ENCODE measurements around the gene SLC30A1. TPM values are rescaled to one million over a fixed set of nuclear protein-coding genes. Genes with fewer than 3 reads are reported as not detected.
"Not testable (repeated sequence)": the region's sequence is repeated elsewhere in the genome, so short reads cannot be mapped to it uniquely, and the experiment has no call there.

SLC30A1 gene
- total and polyA plus RNA-seq, 7 donors, result 4.2 to 11.8 (median 7.9) TPM

- peaks cover 0 to 55% (median 41%) of the 10 kb centered on the region in 4 donors for H3K4me1 ChIP-seq
These were observed 2.2 kb downstream of the SLC30A1 start for GRCh38 chr1:211576717-211577116.

GRCh38 chr1:211574705-211575104 lies 4.3 kb downstream of the SLC30A1 start:
- Histone ChIP-seq H3K27ac (no peak overlapping the region), H3K9me3 (no peaks in the 10 kb centered on the region), H3K27me3 (no peaks in the 10 kb centered on the region), H3K4me1 (peaks cover 0 to 41% (median 27%) of the 10 kb centered on the region in 4 donors), H3K4me3 (no peak overlapping the region), H3K36me3 (peaks cover 0 to 27% (median 5%) of the 10 kb centered on the region in 4 donors)
- no peak for DNase-seq
- no peak for TF ChIP-seq POLR2A (IDR thresholded peaks at IDR 0.05)
- no peak for TF ChIP-seq EP300 (IDR thresholded peaks at IDR 0.05)
- no peak for TF ChIP-seq CTCF (IDR thresholded peaks at IDR 0.05)
- no peak for TF ChIP-seq POLR2AphosphoS5 (IDR thresholded peaks at IDR 0.05)
- intact Hi-C loops (cut with DNase I), result loop anchor here (5.0 to 10.0 kb wide), 4 partner anchors 57 to 460 kb away; partner anchors contain the start of genes DTL, INTS7, LPGAT1 and TRAF5

More at GRCh38 chr1:211576717-211577116, 2.2 kb downstream of the SLC30A1 start:
- Histone ChIP-seq H3K36me3 (peaks cover 0 to 27% (median 5%) of the 10 kb centered on the region in 4 donors), H3K9me3 (no peaks in the 10 kb centered on the region), H3K4me3 (peak overlapping the region in 2 of 4 donors; percentile 94 to 96), H3K27me3 (no peaks in the 10 kb centered on the region), H3K27ac (peak overlapping the region in 1 of 4 donors; percentile 98)
- DNase-seq, result no peak
- WGBS, 2 donors, result 12 to 61% methylated on average over 2 of the region's 2 CpGs
- intact Hi-C loops (cut with DNase I), result loop anchor here (5.0 to 10.0 kb wide), 3 partner anchors 59 to 458 kb away; partner anchors contain the start of genes DTL, INTS7 and LPGAT1
- TF ChIP-seq EP300 (IDR thresholded peaks at IDR 0.05) (no peak), POLR2A (IDR thresholded peaks at IDR 0.05) (no peak), POLR2AphosphoS5 (IDR thresholded peaks at IDR 0.05) (no peak), CTCF (IDR thresholded peaks at IDR 0.05) (no peak)

GRCh38 chr1:211571998-211572397 lies 7.0 kb downstream of the SLC30A1 start:
- intact Hi-C loops (cut with DNase I), result loop anchor here (5.0 to 10.0 kb wide), 2 partner anchors 245 to 463 kb away; partner anchors contain the start of genes DTL, INTS7 and TRAF5
- H3K4me3 ChIP-seq, result no peak overlapping the region
- no peaks in the 10 kb centered on the region for H3K9me3 ChIP-seq
- peaks cover 0 to 39% (median 24%) of the 10 kb centered on the region in 4 donors for H3K4me1 ChIP-seq
- peaks cover 0 to 27% (median 5%) of the 10 kb centered on the region in 4 donors for H3K36me3 ChIP-seq
- H3K27me3 ChIP-seq, result no peaks in the 10 kb centered on the region
- WGBS, 2 donors, result 69 to 72% methylated on average over 2 of the region's 2 CpGs
- DNase-seq, result no peak
- TF ChIP-seq CTCF (IDR thresholded peaks at IDR 0.05), result no peak
- TF ChIP-seq POLR2A (IDR thresholded peaks at IDR 0.05), result no peak
- no peak for TF ChIP-seq EP300 (IDR thresholded peaks at IDR 0.05)
- TF ChIP-seq POLR2AphosphoS5 (IDR thresholded peaks at IDR 0.05), result no peak
- no peak overlapping the region for H3K27ac ChIP-seq

GRCh38 chr1:211570378-211570777 lies 8.6 kb downstream of the SLC30A1 start:
- H3K4me3 ChIP-seq, H3K9me3 ChIP-seq, DNase-seq, H3K27me3 ChIP-seq, H3K27ac ChIP-seq: not testable (repeated sequence)
- intact Hi-C loops (cut with DNase I), result loop anchor here (5.0 to 10.0 kb wide), 2 partner anchors 243 to 464 kb away; partner anchors contain the start of genes DTL, INTS7 and TRAF5
- H3K4me1 ChIP-seq, result peaks cover 0 to 22% (median 10%) of the 10 kb centered on the region in 4 donors
- WGBS, 2 donors, result 25 to 84% methylated on average over 1 of the region's 1 CpG
- H3K36me3 ChIP-seq, result peaks cover 0 to 20% (median 4%) of the 10 kb centered on the region in 4 donors

GRCh38 chr1:211566431-211567025 lies 12.4 kb downstream of the SLC30A1 start:
- DNase-seq, result no peak
- H3K9me3 ChIP-seq, result no peaks in the 10 kb centered on the region
- WGBS, 2 donors, result 75 to 84% methylated on average over 5 of the region's 5 CpGs
- intact Hi-C loops (cut with DNase I), result no loop called here
- no peaks in the 10 kb centered on the region for H3K27me3 ChIP-seq
- no peak for TF ChIP-seq EP300 (IDR thresholded peaks at IDR 0.05)
- no peak for TF ChIP-seq CTCF (IDR thresholded peaks at IDR 0.05)
- TF ChIP-seq POLR2AphosphoS5 (IDR thresholded peaks at IDR 0.05), result no peak
- no peak for TF ChIP-seq POLR2A (IDR thresholded peaks at IDR 0.05)
- H3K27ac ChIP-seq, result no peak overlapping the region
- H3K36me3 ChIP-seq, result no peaks in the 10 kb centered on the region
- no peaks in the 10 kb centered on the region for H3K4me1 ChIP-seq
- no peak overlapping the region for H3K4me3 ChIP-seq

All from sigmoid colon (tissue), 7 donors.